Pons (tissue), 1 donor: ENCODE results near the gene SULT1B1.

ENCODE experiments used
- DNase-seq: peaks from one replicate; pipeline ENCODE4 v3.0.0-alpha.2; 2016; ENCODE audit warnings: low spot score

SULT1B1 gene

GRCh38 chr4:69697536-69698242, 62.7 kb downstream of the SULT1B1 start:
- no peak for DNase-seq

- peak; percentile 66 for DNase-seq
Observed at GRCh38 chr4:69689599-69689998, 70.8 kb downstream of the SULT1B1 start.

GRCh38 chr4:69684804-69685203, 75.6 kb downstream of the SULT1B1 start:
- DNase-seq: no peak
